ENCODE measurements around the gene IMPACT. TPM values are rescaled to one million over a fixed set of nuclear protein-coding genes. Genes with fewer than 3 reads are reported as not detected.

Gene IMPACT
- total RNA-seq, 2 donors from 2014 or later: 19.8 to 25.6 TPM

DNA sequence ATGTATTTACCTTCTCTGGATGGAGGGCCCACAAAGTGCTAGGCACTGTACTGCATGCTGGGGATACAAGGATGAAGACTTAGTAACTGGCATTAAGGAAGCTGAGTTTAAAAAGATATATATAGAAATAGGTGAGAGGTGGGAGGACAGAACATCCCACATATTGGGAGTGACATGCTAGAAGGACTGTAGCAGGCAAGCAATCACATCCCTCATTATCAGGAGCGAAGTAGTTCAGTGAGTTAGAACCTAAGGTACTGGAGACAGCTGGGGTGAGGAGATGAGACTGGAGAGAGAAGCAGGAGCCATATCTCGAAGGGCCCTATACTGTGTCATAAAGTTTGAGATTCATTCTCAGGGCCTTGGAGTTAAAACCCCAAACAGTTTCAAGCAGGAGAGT is 18.0 kb upstream of the IMPACT start:
- intact Hi-C loops (cut with DNase I): no loop called here
- TF ChIP-seq, protein P1, sequence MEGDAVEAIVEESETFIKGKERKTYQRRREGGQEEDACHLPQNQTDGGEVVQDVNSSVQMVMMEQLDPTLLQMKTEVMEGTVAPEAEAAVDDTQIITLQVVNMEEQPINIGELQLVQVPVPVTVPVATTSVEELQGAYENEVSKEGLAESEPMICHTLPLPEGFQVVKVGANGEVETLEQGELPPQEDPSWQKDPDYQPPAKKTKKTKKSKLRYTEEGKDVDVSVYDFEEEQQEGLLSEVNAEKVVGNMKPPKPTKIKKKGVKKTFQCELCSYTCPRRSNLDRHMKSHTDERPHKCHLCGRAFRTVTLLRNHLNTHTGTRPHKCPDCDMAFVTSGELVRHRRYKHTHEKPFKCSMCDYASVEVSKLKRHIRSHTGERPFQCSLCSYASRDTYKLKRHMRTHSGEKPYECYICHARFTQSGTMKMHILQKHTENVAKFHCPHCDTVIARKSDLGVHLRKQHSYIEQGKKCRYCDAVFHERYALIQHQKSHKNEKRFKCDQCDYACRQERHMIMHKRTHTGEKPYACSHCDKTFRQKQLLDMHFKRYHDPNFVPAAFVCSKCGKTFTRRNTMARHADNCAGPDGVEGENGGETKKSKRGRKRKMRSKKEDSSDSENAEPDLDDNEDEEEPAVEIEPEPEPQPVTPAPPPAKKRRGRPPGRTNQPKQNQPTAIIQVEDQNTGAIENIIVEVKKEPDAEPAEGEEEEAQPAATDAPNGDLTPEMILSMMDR (IDR thresholded peaks at IDR 0.05): no peak

DNA sequence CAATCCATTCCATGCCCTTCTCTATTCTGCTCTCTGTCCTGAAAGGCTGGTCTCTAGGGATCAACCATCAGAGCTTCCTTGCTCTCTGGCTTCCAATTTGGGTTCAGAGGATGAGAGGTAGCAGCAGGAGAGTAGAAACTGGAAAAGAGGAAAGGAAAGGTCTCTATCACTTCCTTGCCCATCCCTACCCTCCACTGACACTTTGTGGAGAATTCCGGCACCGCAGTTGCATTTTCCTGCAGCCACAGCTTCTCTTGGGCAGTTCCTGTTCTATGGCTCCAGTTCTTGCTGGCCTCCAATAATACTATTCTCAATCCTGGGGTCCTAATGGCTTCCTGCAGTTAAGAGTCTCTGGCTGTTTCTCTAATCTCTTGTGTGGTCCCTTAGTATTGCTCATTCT is 13.3 kb upstream of the IMPACT start:
- Histone ChIP-seq H3K4me1 (no peaks in the 10 kb centered on the region), H3K9me3 (no peaks in the 10 kb centered on the region), H3K27me3 (no peaks in the 10 kb centered on the region), H3K9ac (ENCODE audit: low read depth in 2 of 2, low read length in 2 of 2) (no peak overlapping the region), H3K4me3 (no peak overlapping the region), H3K27ac (no peak overlapping the region), H3K36me3 (no peaks in the 10 kb centered on the region)
- TF ChIP-seq, protein P1 (IDR thresholded peaks at IDR 0.05): no peak
- no peak for DNase-seq
- intact Hi-C loops (cut with DNase I): no loop called here

More for the DNA sequence above, 18.0 kb upstream of the IMPACT start:
- Histone ChIP-seq H3K36me3 (no peaks in the 10 kb centered on the region), H3K4me3 (no peak overlapping the region), H3K27ac (no peak overlapping the region), H3K9ac (ENCODE audit: low read depth in 2 of 2, low read length in 2 of 2) (no peak overlapping the region), H3K9me3 (no peaks in the 10 kb centered on the region), H3K4me1 (no peaks in the 10 kb centered on the region), H3K27me3 (no peaks in the 10 kb centered on the region)
- DNase-seq: no peak

DNA sequence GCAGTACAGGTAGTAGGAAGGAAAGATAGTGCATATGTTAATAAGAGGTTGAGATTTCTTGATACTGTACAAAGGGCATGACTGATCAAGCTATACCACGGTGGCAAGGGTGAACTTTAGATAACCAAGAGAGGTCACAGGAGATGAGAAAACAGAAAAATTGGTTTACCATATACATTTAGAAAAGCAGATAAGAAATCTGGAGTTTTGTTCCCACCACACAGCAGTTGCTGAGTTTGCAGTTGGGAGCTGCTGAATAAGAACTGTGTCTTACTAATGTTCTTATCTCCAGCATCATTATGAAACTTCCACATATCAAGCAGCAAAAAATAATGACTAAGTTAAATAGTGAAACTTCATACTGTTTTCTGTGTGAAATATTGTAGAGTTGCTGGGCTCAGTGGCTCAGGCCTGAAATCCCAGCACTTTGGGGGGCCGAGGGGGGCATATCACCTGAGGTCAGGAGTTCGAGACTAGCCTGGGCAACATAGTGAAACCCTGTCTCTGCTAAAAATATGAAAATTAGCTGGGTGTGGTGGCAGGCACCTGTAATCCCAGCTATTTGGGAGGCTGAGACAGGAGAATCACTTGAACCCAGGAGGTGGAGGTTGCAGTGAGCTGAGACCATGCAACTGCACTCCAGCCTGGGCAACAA is 12.0 kb upstream of the IMPACT start:
- H3K27ac ChIP-seq: no peak overlapping the region
- intact Hi-C loops (cut with DNase I): no loop called here
- no peaks in the 10 kb centered on the region for H3K27me3 ChIP-seq
- H3K9ac ChIP-seq (ENCODE audit: low read depth in 2 of 2, low read length in 2 of 2): no peak overlapping the region
- no peaks in the 10 kb centered on the region for H3K9me3 ChIP-seq
- no peak for DNase-seq
- no peak overlapping the region for H3K4me3 ChIP-seq
- TF ChIP-seq, protein P1 (IDR thresholded peaks at IDR 0.05): no peak
- no peaks in the 10 kb centered on the region for H3K36me3 ChIP-seq
- H3K4me1 ChIP-seq: no peaks in the 10 kb centered on the region

DNA sequence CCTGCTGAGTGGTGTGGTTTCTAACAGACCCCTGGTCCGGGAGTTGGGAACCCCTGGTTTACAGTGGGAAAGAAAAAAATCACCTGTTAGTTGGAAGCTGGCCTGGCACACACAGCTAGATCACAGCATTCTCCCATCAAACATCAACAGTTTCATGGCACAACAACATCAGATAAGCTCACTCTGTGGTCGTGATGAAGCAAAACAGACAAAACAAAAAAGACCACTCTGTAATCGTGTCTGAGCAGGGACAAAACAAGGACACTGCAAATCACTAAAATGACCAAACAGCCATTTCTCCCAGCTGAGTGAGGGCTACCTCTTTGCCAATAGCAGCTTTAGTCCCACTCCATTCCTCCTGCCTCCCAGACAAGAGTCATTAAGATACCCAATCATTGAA is 9.0 kb upstream of the IMPACT start:
- intact Hi-C loops (cut with DNase I): no loop called here
- no peaks in the 10 kb centered on the region for H3K27me3 ChIP-seq
- H3K9me3 ChIP-seq: no peaks in the 10 kb centered on the region
- H3K9ac ChIP-seq (ENCODE audit: low read depth in 2 of 2, low read length in 2 of 2): no peak overlapping the region
- no peak overlapping the region for H3K4me3 ChIP-seq
- no peaks in the 10 kb centered on the region for H3K36me3 ChIP-seq
- no peak for DNase-seq
- no peak overlapping the region for H3K27ac ChIP-seq
- TF ChIP-seq, protein P1 (IDR thresholded peaks at IDR 0.05): no peak
- H3K4me1 ChIP-seq: no peaks in the 10 kb centered on the region

DNA sequence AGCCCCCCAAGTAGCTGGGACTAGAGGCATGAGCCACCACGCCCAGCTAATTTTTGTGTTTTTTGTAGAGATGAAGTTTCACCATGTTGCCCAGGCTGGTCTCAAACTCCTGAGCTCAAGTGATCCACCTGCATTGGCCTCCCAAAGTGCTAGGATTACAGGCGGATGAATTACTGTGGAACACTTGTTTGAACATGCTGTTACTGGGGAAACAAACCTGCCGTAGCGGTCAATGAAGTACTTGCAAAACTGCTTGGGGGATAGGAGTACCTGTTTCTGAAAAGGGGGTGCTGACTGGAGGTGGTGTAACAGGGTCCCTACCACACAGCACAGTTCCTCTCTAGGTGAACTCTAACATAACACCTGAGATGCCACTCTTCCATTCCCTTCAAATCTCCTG is 5.9 kb upstream of the IMPACT start:
- intact Hi-C loops (cut with DNase I): no loop called here
- Histone ChIP-seq H3K9ac (ENCODE audit: low read depth in 2 of 2, low read length in 2 of 2) (no peak overlapping the region), H3K9me3 (no peaks in the 10 kb centered on the region), H3K4me1 (no peaks in the 10 kb centered on the region), H3K4me3 (no peak overlapping the region), H3K27me3 (no peaks in the 10 kb centered on the region), H3K27ac (no peak overlapping the region), H3K36me3 (no peaks in the 10 kb centered on the region)
- TF ChIP-seq, protein P1 (IDR thresholded peaks at IDR 0.05): no peak
- no peak for DNase-seq

Measured in colonic mucosa (tissue), 4 donors.